22Rv1 (cell line): ENCODE results near the gene TBC1D2B.
"Not testable (repeated sequence)": the region's sequence is repeated elsewhere in the genome, so short reads cannot be mapped to it uniquely, and the experiment has no call there.

ENCODE experiments used
- ZFX ChIP-seq: fragments of 450-650 bp; IDR thresholded peaks from 2 replicates; pipeline ENCODE4 v1.6.1; 2017; ENCODE audit warnings: antibody characterized with exemption, borderline replicate concordance
- TF ChIP-seq, protein P1 (sequence below): fragments of 450-650 bp; IDR thresholded peaks from 2 replicates; pipeline ENCODE4 v1.5.1; 2017; ENCODE audit warnings: mild to moderate bottlenecking

DNA sequence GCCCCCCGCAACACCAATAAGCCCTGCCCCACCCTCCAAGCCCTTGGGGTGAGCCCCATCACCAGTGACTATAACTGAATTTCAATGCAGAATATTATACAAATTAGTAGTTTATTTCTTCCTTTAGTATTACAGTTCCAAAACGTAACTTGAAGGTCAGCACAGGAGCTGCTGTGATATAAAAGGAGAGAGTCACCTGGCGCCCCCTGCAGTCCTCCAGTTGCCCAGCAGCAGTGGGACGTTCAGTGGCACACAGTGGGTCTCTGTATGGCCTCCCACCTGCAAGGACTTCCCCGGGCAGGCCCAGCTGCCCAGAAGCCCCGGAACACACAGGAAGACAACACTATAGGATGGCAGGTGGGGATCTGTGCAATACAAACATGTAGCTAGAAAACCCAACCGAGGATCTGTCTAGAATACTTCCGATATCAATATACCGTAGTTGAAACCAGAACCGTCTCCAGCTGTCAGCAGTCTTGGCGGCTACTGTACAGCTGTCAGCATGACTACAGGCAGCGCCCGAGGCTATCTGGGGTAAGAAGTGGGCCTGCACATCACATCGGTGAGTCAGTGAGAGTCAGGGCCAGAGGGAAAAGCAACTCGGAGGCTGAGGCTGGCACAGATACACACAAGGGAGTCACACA, 82.5 kb downstream of the TBC1D2B start:
- TF ChIP-seq, protein P1, sequence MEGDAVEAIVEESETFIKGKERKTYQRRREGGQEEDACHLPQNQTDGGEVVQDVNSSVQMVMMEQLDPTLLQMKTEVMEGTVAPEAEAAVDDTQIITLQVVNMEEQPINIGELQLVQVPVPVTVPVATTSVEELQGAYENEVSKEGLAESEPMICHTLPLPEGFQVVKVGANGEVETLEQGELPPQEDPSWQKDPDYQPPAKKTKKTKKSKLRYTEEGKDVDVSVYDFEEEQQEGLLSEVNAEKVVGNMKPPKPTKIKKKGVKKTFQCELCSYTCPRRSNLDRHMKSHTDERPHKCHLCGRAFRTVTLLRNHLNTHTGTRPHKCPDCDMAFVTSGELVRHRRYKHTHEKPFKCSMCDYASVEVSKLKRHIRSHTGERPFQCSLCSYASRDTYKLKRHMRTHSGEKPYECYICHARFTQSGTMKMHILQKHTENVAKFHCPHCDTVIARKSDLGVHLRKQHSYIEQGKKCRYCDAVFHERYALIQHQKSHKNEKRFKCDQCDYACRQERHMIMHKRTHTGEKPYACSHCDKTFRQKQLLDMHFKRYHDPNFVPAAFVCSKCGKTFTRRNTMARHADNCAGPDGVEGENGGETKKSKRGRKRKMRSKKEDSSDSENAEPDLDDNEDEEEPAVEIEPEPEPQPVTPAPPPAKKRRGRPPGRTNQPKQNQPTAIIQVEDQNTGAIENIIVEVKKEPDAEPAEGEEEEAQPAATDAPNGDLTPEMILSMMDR: not testable (repeated sequence)
- TF ChIP-seq ZFX: not testable (repeated sequence)
